Ascending aorta (tissue), 2 donors: ENCODE data around the gene PSME3IP1. TPM values are rescaled to one million over a fixed set of nuclear protein-coding genes. Genes with fewer than 3 reads are reported as not detected.

Experiments used
- DNase-seq, 2 donors: peaks; one replicate each; pipeline ENCODE4 v3.0.0-alpha.2; 2019; ENCODE audit warnings: low spot score in 2 of 2
- H3K27ac ChIP-seq, 2 donors: fragments of 200-600 bp; sonication (generic); one replicate each; pipeline ENCODE4 v1.5.1; 2016 to 2017; ENCODE audit warnings: mild to moderate bottlenecking in 1 of 2
- H3K27me3 ChIP-seq: fragments of 200-600 bp; sonication (generic); one replicate; pipeline ENCODE4 v1.5.1; 2017
- H3K36me3 ChIP-seq, 2 donors: fragments of 200-600 bp; sonication (generic); one replicate each; pipeline ENCODE4 v1.5.1; 2016
- H3K4me1 ChIP-seq, 2 donors: fragments of 200-600 bp; sonication (generic); one replicate each; pipeline ENCODE4 v1.5.1; 2016 to 2017; ENCODE audit warnings: mild to moderate bottlenecking in 1 of 2
- H3K4me3 ChIP-seq, 2 donors: fragments of 200-600 bp; sonication (generic); one replicate each; pipeline ENCODE4 v1.5.1; 2016 to 2017; ENCODE audit warnings: mild to moderate bottlenecking in 1 of 2
- H3K9me3 ChIP-seq, 2 donors: fragments of 200-600 bp; sonication (generic); one replicate each; pipeline ENCODE4 v1.5.1; 2016
- intact Hi-C: fragments of 100-400 bp; cut with DNase I; formaldehyde crosslinking; loops from one replicate; pipeline ENCODE4 v1.15.1; 2023
- total RNA-seq: library from RNA; depleted of rRNA; stranded (reverse); fragments of >200 nt; gene quantifications from one replicate; pipeline ENCODE4 v1.1.0, GENCODE V29; 2016
- TF ChIP-seq, protein P1 (sequence below), 3 experiments: fragments of 200-600 bp in 2 of 3; fragments of 450-650 bp in 1 of 3; sonication (generic) in 2 of 3; IDR thresholded peaks; one replicate each; pipeline ENCODE4 v1.5.1; 2016 to 2019; ENCODE audit warnings: antibody characterized with exemption in 3 of 3, mild to moderate bottlenecking in 1 of 3, moderate library complexity in 1 of 3

The PSME3IP1 gene
- total RNA-seq, 1 donor from 2014 or later = 32.6 TPM

GRCh38 chr16:57115514-57116182, 70.2 kb downstream of the PSME3IP1 start:
- H3K4me3 ChIP-seq = no peak overlapping the region
- no peaks in the 10 kb centered on the region for H3K27me3 ChIP-seq
- H3K36me3 ChIP-seq = peaks cover 17 to 20% of the 10 kb centered on the region in 2 donors
- peaks cover 0 to 7% of the 10 kb centered on the region in 2 donors for H3K4me1 ChIP-seq
- H3K27ac ChIP-seq = no peak overlapping the region
- intact Hi-C loops = no loop called here
- DNase-seq = no peak
- H3K9me3 ChIP-seq = no peaks in the 10 kb centered on the region
- TF ChIP-seq, protein P1, sequence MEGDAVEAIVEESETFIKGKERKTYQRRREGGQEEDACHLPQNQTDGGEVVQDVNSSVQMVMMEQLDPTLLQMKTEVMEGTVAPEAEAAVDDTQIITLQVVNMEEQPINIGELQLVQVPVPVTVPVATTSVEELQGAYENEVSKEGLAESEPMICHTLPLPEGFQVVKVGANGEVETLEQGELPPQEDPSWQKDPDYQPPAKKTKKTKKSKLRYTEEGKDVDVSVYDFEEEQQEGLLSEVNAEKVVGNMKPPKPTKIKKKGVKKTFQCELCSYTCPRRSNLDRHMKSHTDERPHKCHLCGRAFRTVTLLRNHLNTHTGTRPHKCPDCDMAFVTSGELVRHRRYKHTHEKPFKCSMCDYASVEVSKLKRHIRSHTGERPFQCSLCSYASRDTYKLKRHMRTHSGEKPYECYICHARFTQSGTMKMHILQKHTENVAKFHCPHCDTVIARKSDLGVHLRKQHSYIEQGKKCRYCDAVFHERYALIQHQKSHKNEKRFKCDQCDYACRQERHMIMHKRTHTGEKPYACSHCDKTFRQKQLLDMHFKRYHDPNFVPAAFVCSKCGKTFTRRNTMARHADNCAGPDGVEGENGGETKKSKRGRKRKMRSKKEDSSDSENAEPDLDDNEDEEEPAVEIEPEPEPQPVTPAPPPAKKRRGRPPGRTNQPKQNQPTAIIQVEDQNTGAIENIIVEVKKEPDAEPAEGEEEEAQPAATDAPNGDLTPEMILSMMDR (IDR thresholded peaks at IDR 0.05) = no peak

- no peak overlapping the region for H3K27ac ChIP-seq
- intact Hi-C loops = no loop called here
- peaks cover 0 to 7% of the 10 kb centered on the region in 2 donors for H3K4me1 ChIP-seq
Observed at GRCh38 chr16:57115168-57115513, 70.7 kb downstream of the PSME3IP1 start.

GRCh38 chr16:57113664-57114063, 72.2 kb downstream of the PSME3IP1 start:
- no peak for DNase-seq
- peaks cover 9 to 12% of the 10 kb centered on the region in 2 donors for H3K36me3 ChIP-seq
- no peak overlapping the region for H3K4me3 ChIP-seq
- intact Hi-C loops = no loop called here
- H3K27me3 ChIP-seq = no peaks in the 10 kb centered on the region
- no peak overlapping the region for H3K27ac ChIP-seq
- H3K9me3 ChIP-seq = no peaks in the 10 kb centered on the region
- peaks cover 0 to 7% of the 10 kb centered on the region in 2 donors for H3K4me1 ChIP-seq
- TF ChIP-seq, protein P1 (IDR thresholded peaks at IDR 0.05) = no peak

More at GRCh38 chr16:57115168-57115513, 70.7 kb downstream of the PSME3IP1 start:
- Histone ChIP-seq H3K36me3 (peaks cover 17 to 20% of the 10 kb centered on the region in 2 donors), H3K4me3 (no peak overlapping the region), H3K27me3 (no peaks in the 10 kb centered on the region), H3K9me3 (no peaks in the 10 kb centered on the region)
- no peak for DNase-seq
- TF ChIP-seq, protein P1 (IDR thresholded peaks at IDR 0.05) = no peak

DNA sequence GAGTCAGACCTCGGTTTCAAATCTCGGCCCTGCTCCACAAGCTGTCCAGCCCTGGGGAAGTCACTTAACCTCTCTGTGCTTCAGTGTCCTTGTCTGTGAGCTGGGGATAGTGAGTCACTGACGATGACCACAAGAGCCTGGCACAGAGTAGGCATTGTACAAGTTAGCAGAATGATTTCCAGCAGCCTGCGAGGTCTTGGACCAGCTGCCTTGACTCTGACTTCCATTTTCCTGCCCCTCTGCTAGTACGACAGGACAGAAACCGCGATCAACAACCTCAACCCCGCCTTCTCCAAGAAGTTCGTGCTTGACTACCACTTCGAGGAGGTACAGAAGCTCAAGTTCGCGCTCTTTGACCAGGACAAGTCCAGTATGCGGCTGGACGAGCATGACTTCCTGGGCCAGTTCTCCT, 72.8 kb downstream of the PSME3IP1 start:
- TF ChIP-seq, protein P1 (IDR thresholded peaks at IDR 0.05) = no peak
- no peak for DNase-seq
- Histone ChIP-seq H3K36me3 (peaks cover 9 to 12% of the 10 kb centered on the region in 2 donors), H3K27ac (peak overlapping the region; percentile 54 to 63), H3K4me1 (peaks cover 0 to 7% of the 10 kb centered on the region in 2 donors), H3K27me3 (no peaks in the 10 kb centered on the region), H3K9me3 (no peaks in the 10 kb centered on the region), H3K4me3 (no peak overlapping the region)
- intact Hi-C loops = no loop called here

DNA sequence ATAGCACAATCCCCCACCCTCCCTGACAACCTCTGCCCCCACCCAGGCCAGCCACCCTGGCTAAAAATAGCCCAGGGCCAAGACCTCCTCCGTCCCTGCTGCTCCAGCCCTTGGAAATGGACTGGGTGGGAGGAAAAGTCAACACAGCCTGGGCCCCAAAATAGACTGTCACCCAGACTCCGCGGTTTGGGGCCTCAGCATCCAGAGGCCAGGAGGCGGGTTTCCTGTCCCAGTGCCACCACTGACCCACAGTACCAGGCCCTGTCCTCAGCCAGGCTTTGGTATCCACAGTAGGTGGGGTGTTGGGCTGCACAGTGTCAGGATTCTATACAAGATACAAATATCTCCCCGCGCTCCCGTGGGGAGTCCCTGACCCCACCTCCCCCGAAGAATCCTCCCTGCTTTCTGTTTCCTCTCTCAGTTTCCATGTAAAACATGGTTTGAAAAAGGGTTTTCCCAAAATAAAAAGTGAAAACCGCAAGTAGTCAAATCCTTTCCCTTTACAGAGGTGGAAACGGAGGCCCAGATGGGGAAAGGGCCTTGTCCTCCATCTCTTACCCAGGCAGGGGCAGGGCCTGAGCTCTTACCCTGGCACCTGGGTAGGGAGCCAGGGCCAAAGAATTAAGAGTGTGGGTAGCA, 73.3 kb downstream of the PSME3IP1 start:
- TF ChIP-seq, protein P1 (IDR thresholded peaks at IDR 0.05) = no peak
- peaks cover 0 to 7% of the 10 kb centered on the region in 2 donors for H3K4me1 ChIP-seq
- peak overlapping the region; percentile 54 to 63 for H3K27ac ChIP-seq
- no peaks in the 10 kb centered on the region for H3K27me3 ChIP-seq
- H3K36me3 ChIP-seq = peaks cover 5 to 8% of the 10 kb centered on the region in 2 donors
- peak in 1 of 2 donors; percentile 67 for DNase-seq
- no peaks in the 10 kb centered on the region for H3K9me3 ChIP-seq
- H3K4me3 ChIP-seq = no peak overlapping the region
- intact Hi-C loops = no loop called here
